Kidney tubule cell (primary cell): ENCODE results near the gene PTPRD.
A peak's percentile ranks its signal among the peaks of the same experiment; 100 is the strongest.
"Not testable (repeated sequence)": the region's sequence is repeated elsewhere in the genome, so short reads cannot be mapped to it uniquely, and the experiment has no call there.

Experiments used
- DNase-seq: peaks from one replicate; pipeline ENCODE4 v3.0.0-alpha.2; 2018; ENCODE audit warnings: low spot score

Gene PTPRD

DNA sequence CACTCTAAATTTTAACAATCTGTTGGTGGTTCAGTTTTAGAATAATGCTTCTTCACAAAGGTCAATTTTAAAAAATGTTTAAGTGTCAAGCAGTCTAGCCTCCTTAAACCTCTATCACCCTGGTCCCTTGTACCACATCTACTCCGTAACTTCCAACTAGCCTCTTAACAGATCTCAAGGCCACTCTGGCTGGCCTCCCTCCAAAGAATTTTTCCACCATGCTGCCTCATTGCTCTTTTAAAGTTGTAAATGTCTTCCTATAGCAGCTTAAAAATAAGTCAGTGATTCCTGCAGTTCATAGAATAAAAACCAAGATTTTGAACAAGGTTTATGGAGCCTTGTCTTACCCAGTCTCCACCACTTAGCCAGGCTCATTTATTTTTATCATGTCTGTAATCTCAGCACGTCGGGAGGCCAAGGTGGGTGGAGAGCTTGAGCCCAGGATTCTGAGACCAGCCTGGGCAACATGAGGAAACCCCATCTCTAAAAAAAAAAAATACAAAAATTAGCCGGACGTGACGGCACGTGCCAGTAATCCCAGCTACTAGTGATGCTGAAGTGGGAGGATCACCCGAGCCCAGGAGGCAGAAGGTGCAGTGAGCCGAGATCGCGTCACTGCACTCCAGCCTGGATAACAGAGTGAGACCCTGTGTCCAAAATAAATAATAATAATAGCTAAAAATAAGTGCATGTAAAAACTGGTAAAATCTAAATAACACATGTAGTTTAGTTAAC, 1888.4 kb downstream of the PTPRD start:
- DNase-seq = no peak

DNA sequence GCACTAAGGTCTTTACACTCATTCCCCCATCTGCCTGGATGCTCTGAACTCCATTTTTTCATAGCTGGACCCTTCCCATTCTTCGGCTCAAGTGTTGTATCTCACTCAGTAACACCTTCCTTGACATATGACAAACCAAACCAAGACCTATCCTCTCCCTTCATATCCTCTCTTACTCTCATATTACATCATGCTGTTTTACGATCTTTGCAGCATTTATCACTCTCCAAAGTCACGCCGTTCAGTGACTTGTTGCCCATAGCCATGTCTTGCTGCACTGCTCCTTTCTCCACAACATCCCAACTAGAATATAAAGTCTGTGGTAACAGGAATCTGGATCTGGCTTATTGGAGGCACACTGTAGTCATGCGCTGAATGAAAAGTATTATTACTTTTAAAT, 1889.6 kb downstream of the PTPRD start:
- DNase-seq = no peak

DNA sequence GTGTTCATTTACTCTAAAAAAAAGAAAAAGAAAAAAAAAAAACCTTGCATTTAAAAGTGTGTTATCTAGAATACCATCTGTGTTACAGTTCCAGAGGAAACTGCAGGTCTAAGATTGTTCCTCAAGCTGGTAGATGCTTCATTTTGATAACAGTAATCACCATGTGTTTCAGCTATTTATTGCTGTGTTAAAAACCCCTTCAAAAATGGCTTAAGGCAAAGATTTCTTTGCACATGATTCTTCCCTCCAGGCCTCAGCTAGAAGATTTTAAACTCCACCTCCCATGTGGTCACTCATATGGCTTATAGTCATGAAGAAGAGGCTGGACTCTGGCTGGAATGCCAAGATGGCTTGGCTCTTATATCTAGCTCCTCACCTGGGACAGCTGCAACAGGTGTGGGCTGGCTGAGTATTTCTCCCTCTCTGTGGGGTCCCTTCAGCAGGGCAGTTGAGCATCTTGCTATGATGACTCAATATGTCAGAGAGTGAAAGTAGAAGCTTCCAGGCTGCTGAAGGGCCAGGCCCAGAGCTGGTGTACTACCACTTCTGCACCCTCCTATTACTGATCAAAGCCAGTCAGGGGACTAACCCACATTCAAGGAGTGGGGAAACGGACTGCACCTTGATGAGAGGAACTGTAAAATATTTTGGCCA, 1892.8 kb downstream of the PTPRD start:
- peak; percentile 22 for DNase-seq

DNA sequence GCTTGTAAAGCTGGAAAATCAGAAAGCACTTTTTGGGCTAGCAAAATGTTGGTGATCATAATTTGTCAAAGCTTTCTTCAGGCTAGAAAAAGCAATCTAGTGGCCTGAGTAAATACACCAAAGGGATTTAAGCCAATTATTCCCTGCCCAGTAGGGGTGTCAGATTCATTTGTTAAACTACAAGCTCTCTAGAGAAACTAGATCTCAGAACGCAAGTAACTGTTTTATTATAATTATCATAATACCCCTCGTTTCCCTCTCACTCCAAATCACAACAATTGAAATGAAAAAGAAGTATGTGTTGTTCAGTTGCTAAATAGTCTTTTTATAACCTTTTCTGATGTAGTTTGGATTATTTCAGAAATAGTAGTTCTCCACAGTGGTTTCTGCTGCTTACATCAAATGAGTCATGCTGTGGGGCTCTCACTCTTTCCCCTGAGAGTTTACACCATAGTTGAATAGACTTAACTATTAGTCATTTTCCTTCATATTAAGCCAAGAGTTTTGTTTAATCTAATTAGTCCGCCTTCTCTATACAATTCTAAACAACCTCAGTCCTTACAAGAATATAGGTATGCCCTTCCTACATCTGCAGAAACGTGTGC, 1894.6 kb downstream of the PTPRD start:
- peak; percentile 59 for DNase-seq

DNA sequence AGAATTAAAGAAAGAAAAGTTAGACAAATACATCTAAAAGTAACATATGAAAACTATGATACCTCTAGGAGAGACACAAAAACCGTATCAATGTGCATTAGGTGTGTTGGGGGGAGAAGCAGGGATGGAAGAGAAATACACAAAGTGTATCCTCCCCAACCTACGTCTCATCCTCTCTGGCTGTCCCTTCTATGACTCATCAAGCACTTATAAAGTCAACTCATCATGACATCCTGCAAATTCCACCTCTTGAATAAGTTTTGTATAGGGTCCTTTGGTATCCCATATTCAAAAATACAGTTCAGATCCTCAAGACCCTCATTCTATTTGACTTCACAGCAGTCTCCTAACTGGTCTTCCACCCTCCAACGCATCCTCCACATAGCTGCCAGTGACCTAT, 1895.7 kb downstream of the PTPRD start:
- peak; percentile 59 for DNase-seq

DNA sequence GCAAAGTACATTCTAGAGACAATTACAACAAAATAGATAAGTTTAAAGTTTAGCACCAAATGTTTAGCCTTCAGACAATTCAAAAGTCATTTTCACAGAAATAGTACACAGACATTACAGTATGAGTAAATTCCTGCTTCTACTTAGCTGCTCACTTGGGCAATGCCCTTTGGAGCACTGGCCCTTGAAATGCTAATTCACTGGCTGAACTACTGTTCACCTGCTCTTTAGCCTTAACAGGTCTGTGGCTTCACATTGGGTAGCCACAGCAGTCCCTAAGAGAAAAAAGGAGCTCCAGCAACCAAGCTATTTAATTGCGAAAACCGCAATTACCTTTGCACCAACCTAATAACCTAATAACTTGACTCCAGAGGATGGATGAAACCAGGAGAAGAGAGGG, 1897.0 kb downstream of the PTPRD start:
- DNase-seq = peak; percentile 57

DNA sequence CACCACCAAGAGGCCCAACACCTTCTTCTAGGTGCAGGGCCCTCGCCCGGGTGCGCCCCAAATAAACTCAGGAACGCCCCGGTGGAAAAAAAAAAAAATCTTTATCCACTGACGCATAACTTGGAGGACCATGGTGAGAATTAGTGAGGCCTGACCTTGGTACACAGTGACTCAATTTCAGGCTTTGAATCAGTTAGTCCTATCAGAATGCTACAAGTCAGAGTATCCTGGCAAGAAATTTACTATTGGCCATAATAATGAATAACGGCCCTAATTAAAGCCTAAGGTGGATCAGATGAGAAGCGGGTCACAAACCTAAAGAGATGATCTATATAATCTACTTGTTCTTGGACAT, 1899.0 kb downstream of the PTPRD start:
- DNase-seq = peak; percentile 55

DNA sequence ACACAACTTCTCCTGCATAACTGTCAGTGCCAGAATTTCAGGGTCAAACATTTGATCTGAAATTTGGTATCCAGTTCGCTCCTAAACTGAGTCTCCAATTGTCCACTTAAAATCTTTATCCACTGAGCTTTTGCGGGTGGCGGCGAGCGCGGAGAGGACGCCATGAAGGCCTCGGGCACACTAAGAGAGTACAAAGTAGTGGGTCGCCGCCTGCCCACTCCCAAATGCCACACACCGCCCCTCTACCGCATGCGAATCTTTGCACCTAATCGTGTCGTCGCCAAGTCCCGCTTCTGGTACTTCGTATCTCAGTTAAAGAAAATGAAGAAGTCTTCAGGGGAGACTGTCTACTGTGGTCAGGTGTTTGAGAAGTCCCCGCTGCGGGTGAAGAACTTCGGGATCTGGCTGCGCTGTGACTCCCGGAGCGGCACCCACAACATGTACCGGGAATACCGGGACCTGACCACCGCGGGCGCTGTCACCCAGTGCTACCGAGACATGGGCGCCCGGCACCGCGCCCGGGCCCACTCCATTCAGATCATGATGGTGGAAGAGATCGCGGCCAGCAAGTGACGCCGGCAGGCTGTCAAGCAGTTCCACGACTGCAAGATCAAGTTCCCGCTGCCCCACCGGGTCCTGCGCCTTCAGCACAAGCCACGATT, 1899.5 kb downstream of the PTPRD start:
- DNase-seq = no peak

DNA sequence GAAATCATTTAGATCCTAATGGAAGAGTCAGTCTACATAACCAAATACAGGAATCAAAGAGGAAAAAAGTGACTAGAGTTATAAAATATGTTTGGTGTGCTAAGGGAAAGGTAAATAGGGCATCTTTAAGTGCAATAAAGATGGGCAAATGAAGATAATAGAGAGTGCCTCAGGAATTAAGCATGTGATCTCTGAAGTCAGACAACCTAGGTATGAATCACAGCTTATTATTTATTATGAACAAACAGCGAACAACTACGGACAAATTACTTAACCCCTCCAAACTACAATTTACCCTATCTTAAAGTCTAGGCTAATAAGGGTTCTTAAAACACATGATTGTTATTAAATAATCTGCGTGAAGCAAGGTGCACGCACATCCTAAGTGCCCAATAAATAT, 1903.1 kb downstream of the PTPRD start:
- no peak for DNase-seq

DNA sequence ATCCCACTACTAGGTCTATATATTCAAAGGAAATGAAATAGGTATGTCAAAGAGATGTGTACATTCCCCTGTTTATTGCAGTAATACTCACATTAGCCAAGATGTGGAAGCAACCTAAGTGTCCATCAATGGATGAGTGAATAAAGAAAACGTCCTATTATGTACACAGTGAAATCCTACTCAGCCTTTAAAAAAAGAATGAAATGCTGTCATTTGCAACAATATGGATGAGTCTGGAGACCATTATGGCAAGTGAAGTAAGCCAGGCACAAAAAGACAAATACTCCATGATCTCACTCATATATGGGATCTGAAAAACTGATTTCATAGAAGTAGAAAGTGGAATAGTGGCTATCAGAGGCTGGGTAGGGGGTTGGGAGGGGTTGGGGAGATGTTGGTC, 1904.1 kb downstream of the PTPRD start:
- no peak for DNase-seq

DNA sequence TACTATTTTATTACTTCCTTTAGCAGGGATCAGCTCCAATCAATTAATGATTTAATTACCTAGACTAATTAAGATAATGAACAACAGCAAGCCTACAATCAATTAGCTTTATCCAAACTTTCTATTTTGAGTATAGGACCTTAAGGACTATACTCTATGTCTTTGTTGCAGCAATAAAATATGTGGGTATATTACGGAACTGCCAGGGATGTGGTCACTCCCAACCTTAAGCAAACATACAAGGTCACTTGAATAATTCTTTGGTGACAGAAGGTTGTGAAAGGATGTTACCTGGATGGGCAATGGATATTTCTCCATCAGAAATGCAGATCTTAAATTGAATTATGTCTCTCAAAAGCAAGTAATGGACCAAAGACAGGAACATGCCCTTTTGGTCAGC, 1905.8 kb downstream of the PTPRD start:
- DNase-seq = no peak

DNA sequence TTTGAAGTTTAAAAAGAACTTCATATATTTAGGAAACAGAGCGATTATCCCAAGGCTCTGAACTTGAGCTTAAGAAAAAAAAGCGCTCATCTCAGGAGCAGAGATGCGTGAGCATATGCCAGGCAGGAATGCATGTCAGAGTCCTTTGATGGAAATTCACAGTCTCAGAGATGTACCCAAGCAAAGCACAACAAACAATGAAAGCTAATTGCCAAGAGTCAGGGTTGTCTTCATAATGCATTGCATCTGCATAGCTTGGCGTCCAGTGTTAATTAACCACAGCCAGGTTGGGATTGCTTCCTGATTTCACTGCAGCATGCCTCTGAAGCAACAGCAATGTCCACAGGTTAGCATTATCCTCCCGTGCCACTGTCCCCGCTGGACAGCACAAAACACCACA, 1906.3 kb downstream of the PTPRD start:
- no peak for DNase-seq

DNA sequence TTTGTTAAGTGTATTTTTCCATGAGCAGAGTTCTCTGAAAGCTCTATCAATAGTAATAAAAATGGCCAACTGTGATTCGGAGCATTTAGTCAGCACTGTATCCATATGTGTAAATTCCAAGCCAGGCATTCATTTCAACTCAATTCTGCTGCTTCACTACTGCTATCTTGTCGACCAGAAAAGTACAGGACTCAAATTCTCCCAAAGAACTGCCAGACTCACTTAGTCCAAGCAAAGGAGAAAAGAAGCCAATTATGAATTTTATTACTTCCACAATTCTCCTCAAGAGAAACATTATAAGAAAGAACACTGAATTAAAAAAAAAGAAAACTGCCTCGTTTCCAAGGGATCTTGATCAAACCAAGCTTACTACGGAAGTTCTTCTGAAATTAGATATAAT, 1906.9 kb downstream of the PTPRD start:
- DNase-seq = no peak

DNA sequence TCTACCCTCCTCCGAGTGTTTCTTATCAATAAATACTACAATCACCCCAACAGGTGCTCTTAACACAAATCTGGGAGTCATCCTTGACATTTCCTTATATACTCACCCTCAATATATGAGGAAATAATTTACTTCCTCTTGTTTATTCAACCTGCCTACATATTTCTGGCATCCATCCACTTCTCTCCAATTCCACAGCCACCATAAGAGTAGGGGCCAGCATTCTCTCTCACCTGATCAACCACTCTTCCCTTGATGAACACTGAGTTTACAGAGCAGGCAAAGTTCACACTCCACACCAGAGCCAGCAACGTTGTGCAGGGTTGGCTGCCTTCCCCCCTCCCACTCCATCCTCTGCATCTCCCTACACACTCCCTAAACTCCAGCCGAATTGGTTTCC, 1908.9 kb downstream of the PTPRD start:
- peak; percentile 60 for DNase-seq

DNA sequence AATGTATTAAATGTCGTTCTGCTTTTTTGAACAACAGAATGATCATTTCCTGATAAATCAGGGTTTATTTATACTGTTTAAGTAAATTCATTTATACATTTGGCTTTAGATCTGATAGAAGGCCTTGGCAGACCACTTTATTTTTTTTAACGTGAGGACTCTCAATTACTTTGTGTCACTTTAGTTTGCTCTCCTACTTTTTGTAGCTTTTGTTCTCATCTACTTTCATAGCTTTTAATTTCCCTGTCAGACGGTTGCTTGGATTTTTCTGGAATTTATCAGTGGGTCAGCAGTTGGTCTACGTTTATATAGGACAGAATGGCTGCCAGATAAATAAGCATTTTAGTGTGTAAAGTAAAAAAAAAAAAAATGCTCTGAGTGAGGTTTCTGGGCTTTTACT, 1910.9 kb downstream of the PTPRD start:
- DNase-seq = no peak

DNA sequence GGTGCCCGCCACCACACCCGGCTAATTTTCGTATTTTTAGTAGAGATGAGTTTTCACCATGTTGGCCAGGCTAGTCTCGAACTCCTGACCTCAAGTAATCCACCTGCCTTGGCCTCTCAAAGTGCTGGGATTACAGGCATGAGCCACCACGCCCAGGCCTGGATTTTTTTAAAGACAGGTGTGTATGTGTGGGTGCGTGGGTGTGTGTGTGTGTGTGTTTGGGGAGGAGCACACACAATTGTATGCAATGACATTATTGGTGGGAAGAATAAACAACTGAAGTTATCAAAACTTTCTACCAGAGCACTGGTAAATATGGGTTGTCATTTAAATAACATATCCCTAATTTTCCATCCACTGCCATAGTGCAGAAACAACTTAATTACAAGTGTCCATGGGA, 1915.2 kb downstream of the PTPRD start:
- not testable (repeated sequence) for DNase-seq

DNA sequence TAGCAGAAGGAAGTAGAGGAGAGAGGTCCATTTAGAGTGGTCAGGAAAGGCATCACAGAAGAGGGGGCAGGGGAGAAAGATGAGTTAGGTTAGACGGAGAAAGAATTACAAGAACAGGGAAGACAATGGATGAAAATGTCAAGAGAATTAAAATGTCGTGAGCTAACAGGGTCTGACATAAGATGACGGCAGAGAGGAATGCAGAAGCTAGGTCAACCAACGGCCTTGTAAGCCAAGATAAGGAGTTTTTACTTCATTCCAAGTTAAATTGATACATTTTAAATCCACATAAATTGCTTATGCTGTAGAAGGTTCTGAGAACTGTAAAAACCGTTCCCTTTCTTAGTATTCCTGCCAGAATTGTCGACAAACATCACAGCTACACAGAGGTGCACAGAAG, 1916.3 kb downstream of the PTPRD start:
- no peak for DNase-seq

DNA sequence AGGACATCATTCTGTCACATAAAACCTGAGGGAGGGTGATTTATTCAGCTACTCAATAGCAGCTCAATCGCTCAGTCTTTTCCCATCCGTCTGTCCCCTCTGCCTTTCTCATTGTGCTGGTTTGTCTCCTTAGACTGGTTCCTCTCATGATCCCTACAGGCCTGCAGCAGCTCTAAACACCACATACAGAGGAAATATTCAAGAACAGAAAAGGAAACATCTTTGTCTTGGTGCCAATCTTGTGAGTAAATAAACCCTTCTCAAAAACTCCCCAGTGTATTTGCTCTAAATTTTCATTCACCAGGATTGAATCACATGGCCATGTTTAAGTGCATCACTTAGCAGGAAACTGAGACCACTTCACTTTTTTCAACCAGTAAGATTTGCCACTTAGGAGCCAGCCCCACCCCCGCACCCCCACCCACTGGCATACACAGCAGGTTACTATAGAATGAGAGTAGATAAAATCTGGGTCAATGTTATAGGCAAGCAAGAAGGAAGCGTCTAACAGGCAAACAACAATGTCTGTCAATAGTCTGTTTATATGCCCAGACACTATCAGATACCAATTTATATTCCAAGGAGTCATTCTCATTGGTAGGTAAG, 1917.7 kb downstream of the PTPRD start:
- no peak for DNase-seq

DNA sequence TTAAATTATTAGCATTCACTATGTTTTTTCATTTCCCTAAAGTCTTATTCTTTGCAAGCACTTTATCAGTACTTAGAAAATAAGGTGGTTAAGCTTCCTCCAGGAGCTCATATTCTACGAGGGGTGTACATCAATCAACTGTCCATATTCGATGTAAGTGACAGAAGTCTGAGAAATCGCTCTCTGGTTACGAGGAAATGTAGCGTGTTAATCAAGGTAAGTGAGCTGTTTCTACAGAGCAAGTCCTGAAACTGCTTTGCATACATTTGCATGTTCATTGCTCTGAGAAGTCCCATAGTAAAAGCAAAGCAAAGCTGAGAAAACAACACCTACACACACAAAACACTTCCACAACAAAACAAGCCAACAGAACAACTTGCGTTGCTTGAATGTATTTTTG, 1919.3 kb downstream of the PTPRD start:
- no peak for DNase-seq

DNA sequence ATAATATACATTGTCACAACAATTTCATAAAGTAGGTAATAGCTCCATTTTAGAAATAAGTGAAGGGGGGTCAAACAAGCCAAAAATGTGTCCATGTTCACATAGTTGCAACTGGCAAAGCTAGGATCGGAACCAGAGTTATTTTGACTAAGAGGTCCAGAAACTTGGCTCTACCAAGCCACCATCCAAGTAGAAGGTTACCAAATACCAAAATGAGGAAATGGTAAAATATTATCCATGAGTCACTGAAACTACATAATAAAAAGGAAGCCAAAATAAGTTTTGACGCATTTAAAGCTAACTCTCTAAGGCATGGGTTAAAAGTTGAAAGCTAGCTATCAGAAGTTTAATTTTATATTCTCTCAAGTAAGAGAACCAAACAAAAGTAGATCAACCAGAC, 1926.3 kb downstream of the PTPRD start:
- no peak for DNase-seq

DNA sequence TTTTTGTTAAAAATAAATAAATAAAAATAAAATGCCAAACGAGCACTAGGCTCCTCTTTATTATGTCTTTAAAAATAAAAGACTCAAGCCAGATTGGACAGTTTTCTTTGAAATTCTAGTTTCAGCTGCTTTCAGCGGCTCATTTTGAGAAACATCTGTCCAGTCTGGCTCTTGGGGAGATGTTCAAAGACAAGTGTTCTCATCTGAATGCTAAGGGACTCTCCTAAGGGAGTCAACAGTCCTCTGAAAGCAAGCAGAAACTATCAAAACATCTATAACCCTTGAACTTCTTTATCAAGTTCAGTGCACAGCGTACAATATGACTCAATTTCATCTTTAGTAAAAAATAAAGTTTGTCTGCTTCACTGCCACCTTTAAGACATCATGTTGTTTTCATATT, 1927.0 kb downstream of the PTPRD start:
- DNase-seq = no peak

DNA sequence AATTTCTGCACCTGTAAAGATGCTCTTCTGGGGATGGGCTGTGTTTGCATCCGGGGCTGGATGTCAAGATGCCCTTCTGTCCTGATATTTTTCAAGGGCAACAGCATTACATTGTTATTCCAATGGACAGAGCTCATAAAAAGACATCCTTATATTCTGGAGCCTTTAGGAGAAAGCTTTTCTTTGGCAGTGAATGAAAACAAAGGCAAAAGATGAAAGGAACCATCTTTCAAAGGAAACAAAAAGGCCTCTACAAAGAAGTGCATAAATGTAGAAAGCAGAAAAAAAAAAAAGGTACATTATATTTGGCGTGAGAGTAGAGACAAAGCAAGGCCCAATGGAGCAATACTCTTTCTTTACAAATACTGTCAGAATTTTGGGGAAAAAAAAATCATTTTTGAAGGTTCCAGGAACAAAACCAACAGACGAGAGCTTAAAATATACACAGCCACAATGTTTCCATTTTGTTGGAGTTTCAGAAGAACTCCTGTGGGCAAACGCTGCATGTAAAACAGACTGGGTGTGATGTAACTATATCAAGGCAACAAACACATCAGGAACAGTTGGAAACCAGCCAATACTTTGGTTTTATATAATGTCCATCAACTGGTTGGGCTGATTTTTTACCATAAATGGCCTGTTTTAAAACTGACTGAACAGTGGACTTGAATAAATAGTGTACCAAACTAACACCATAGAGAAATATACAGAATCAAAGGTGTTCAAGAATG, 1927.7 kb downstream of the PTPRD start:
- DNase-seq = no peak
